Activated CD4-positive, alpha-beta T cell treated with anti-CD3 and anti-CD28 coated beads, Interleukin-2, amount 10 ng/mL, durations not matched to agents 7 days and 5 days (primary cell): Measurements from ENCODE around the gene FRMPD1. TPM values are rescaled to one million over a fixed set of nuclear protein-coding genes. Genes with fewer than 3 reads are reported as not detected.

Experiments
- CTCF ChIA-PET: fragments of 350-600 bp; sonication (Branson Sonifier 250); formaldehyde crosslinking; loops from one replicate; lab custom pipeline; 2021; ENCODE audit warnings: antibody characterized with exemption; lab: Charles Lee
- POLR2A ChIA-PET: fragments of 350-600 bp; sonication (Branson Sonifier 250); formaldehyde crosslinking; loops from one replicate; lab custom pipeline; 2021; ENCODE audit warnings: antibody characterized with exemption; lab: Charles Lee
- DNase-seq: peaks from one replicate; pipeline ENCODE4 v3.0.0-alpha.2; 2020
- H3K27ac Mint-ChIP-seq: one replicate; pipeline ENCODE4 v1.8.0; 2021; ENCODE audit warnings: mild to moderate bottlenecking, moderate library complexity, mixed read lengths
- H3K27me3 Mint-ChIP-seq: one replicate; pipeline ENCODE4 v1.8.0; 2021; ENCODE audit warnings: mixed read lengths
- H3K36me3 Mint-ChIP-seq: one replicate; pipeline ENCODE4 v1.8.0; 2021; ENCODE audit warnings: low read depth, mixed read lengths
- H3K4me1 Mint-ChIP-seq: one replicate; pipeline ENCODE4 v1.8.0; 2021; ENCODE audit warnings: mixed read lengths
- H3K4me3 Mint-ChIP-seq: one replicate; pipeline ENCODE4 v1.8.0; 2021; ENCODE audit warnings: mild to moderate bottlenecking, moderate library complexity, mixed read lengths
- H3K9me3 Mint-ChIP-seq: one replicate; pipeline ENCODE4 v1.8.0; 2021; ENCODE audit warnings: mixed read lengths
- total RNA-seq, 2 experiments: library from RNA; stranded (reverse); gene quantifications; one replicate each; pipeline ENCODE4 v1.2.3, GENCODE V29; 2021

The FRMPD1 gene
- total RNA-seq, 2 experiments from 2014 or later, result not detected

- CTCF ChIA-PET, result interaction anchor here (1.2 to 2.1 kb wide), 5 partner anchors 11 to 325 kb away, joined by 3 to 11 read pairs (median 3); partner anchors contain the start of gene FRMPD1
- peaks cover 24% of the 10 kb centered on the region for H3K27me3 Mint-ChIP-seq
Observed at GRCh38 chr9:37639841-37640240, 10.9 kb upstream of the FRMPD1 start.

GRCh38 chr9:37640246-37640645 is 10.5 kb upstream of the FRMPD1 start:
- Mint-ChIP-seq H3K27ac (no peak overlapping the region), H3K36me3 (no peaks in the 10 kb centered on the region), H3K4me1 (no peaks in the 10 kb centered on the region), H3K4me3 (no peak overlapping the region), H3K9me3 (no peaks in the 10 kb centered on the region), H3K27me3 (peaks cover 28% of the 10 kb centered on the region)
- ChIA-PET POLR2A (no interaction called here), CTCF (interaction anchor here (1.5 to 2.1 kb wide), 3 partner anchors 10 to 17 kb away, joined by 3 to 11 read pairs (median 4); partner anchors contain the start of gene FRMPD1)
- DNase-seq, result no peak

More at GRCh38 chr9:37639841-37640240, 10.9 kb upstream of the FRMPD1 start:
- H3K27ac Mint-ChIP-seq, result no peak overlapping the region
- DNase-seq, result no peak
- H3K36me3 Mint-ChIP-seq, result no peaks in the 10 kb centered on the region
- POLR2A ChIA-PET, result no interaction called here
- no peak overlapping the region for H3K4me3 Mint-ChIP-seq
- no peaks in the 10 kb centered on the region for H3K9me3 Mint-ChIP-seq
- H3K4me1 Mint-ChIP-seq, result no peaks in the 10 kb centered on the region

DNA sequence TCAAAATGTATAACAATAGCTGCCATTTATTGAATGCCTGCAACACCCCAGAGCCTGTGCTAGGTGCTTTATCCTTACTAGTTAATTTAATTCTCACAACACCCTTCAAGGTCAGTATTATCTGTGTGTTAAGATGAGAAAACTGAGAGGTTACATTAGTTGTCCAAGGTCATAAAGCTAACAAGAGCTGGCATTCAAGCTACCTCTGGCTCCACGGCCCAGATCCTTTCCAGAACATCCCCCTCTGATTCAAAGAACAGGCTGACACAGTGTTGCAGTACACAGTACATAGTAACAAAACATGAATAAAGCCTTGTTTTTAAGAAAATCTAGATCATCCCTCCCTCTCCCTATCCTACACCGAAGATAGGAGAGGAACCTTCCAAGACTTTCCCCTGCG is 9.4 kb upstream of the FRMPD1 start:
- no peaks in the 10 kb centered on the region for H3K36me3 Mint-ChIP-seq
- no peaks in the 10 kb centered on the region for H3K9me3 Mint-ChIP-seq
- H3K27ac Mint-ChIP-seq, result no peak overlapping the region
- CTCF ChIA-PET, result interaction anchor here (1.6 to 2.1 kb wide), 2 partner anchors 9 to 15 kb away, joined by 4 to 11 read pairs; partner anchors contain the start of gene FRMPD1
- no peaks in the 10 kb centered on the region for H3K4me1 Mint-ChIP-seq
- H3K27me3 Mint-ChIP-seq, result peaks cover 37% of the 10 kb centered on the region
- H3K4me3 Mint-ChIP-seq, result no peak overlapping the region
- POLR2A ChIA-PET, result no interaction called here
- no peak for DNase-seq

DNA sequence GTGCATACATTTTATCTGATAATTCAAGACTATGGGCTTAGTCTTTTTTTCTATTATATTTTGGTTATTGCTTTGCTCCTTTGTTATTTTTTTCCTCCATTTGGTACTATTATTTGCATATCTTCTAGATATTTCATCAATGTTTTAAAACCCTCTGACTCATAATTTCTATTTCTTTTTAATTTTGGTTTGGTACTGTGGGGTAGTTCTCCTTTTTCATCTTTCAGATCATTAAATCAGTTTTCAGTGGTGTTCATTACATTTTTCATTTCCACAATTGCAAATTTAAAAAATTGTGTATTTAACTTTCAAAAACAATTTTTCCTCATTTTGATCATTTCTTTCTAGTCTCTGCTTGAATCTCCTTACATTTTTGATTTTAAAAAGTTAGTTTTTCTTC is 7.5 kb upstream of the FRMPD1 start:
- DNase-seq, result no peak
- Mint-ChIP-seq H3K4me3 (no peak overlapping the region), H3K9me3 (no peaks in the 10 kb centered on the region), H3K27me3 (peaks cover 50% of the 10 kb centered on the region), H3K27ac (no peak overlapping the region), H3K36me3 (no peaks in the 10 kb centered on the region), H3K4me1 (no peaks in the 10 kb centered on the region)
- ChIA-PET CTCF (interaction anchor here (1.5 kb wide), 1 partner anchor 18 kb away, joined by 3 read pairs; no protein-coding TSS in a partner anchor), POLR2A (no interaction called here)

DNA sequence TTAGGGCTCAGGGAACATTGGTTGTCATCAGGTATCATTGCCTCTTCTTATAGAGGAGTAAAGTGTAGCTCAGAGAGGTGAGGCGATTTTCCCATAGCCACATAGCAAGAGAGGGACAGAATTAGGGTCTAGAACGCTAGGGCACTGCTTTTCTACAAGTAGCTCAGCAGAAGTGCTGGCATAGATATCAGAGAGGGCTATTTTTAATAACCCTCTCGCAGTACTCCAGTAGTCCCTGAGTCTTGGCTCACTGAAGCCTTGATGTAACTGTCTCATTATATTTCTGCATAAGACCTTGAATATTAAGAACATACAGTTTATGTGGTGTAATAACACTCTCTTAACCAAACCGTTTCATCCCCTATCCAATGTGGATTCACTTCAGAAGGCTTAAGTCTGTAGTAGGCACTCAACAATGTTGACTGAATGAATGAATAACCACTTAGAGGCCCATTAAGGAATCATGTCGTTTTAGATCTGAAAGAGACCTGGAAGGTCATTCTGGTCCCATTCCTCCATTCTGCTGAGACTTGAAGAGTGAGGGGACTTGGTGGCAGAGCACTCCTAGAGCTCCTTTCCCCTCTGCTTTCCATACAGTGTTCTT is 4.7 kb upstream of the FRMPD1 start:
- Mint-ChIP-seq H3K36me3 (no peaks in the 10 kb centered on the region), H3K4me3 (no peak overlapping the region), H3K27me3 (peaks cover 66% of the 10 kb centered on the region), H3K9me3 (no peaks in the 10 kb centered on the region), H3K27ac (no peak overlapping the region), H3K4me1 (peaks cover 3% of the 10 kb centered on the region)
- ChIA-PET CTCF (interaction anchor here (1.5 to 3.9 kb wide), 2 partner anchors 11 to 19 kb away, joined by 4 to 14 read pairs; no protein-coding TSS in a partner anchor), POLR2A (no interaction called here)
- no peak for DNase-seq

GRCh38 chr9:37650299-37650872 is 368 bp upstream of the FRMPD1 start:
- peaks cover 6% of the 10 kb centered on the region for H3K4me1 Mint-ChIP-seq
- ChIA-PET POLR2A (interaction anchor here (0.6 kb wide), 1 partner anchor 225 kb away, joined by 4 read pairs; no protein-coding TSS in a partner anchor), CTCF (interaction anchor here (1.3 kb wide), 1 partner anchor 10 kb away, joined by 4 read pairs; no protein-coding TSS in a partner anchor)
- no peaks in the 10 kb centered on the region for H3K36me3 Mint-ChIP-seq
- H3K4me3 Mint-ChIP-seq, result peak overlapping the region; percentile 56
- peaks cover 73% of the 10 kb centered on the region for H3K27me3 Mint-ChIP-seq
- no peaks in the 10 kb centered on the region for H3K9me3 Mint-ChIP-seq
- no peak for DNase-seq
- H3K27ac Mint-ChIP-seq, result no peak overlapping the region

GRCh38 chr9:37652261-37652660 is 1.5 kb downstream of the FRMPD1 start:
- POLR2A ChIA-PET, result no interaction called here
- DNase-seq, result no peak
- CTCF ChIA-PET, result interaction anchor here (0.9 kb wide), 1 partner anchor 13 kb away, joined by 3 read pairs; no protein-coding TSS in a partner anchor
- peaks cover 6% of the 10 kb centered on the region for H3K4me1 Mint-ChIP-seq
- H3K9me3 Mint-ChIP-seq, result no peaks in the 10 kb centered on the region
- no peak overlapping the region for H3K27ac Mint-ChIP-seq
- H3K36me3 Mint-ChIP-seq, result no peaks in the 10 kb centered on the region
- H3K4me3 Mint-ChIP-seq, result no peak overlapping the region
- H3K27me3 Mint-ChIP-seq, result peaks cover 67% of the 10 kb centered on the region

DNA sequence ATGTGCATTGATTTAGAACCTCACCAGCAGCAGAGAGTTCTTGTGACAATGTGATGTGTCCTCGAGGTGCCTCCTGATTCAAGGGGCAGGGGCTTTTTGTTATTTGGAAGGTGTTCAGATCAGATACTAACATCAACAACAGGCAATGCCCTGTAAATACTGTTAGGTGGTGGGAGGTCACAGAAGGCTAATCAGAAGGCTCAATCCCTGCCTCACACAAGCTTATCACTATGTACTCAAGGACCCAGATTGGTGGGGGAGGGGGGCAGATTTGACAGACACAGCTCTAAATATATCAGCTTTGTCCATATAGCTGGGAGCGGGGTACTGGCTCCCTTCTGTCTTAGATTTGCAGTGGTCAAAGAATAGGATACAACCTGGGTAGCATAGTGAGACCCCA is 2.6 kb downstream of the FRMPD1 start:
- no peaks in the 10 kb centered on the region for H3K36me3 Mint-ChIP-seq
- ChIA-PET CTCF (no interaction called here), POLR2A (no interaction called here)
- H3K27ac Mint-ChIP-seq, result no peak overlapping the region
- H3K27me3 Mint-ChIP-seq, result peaks cover 60% of the 10 kb centered on the region
- peaks cover 6% of the 10 kb centered on the region for H3K4me1 Mint-ChIP-seq
- DNase-seq, result no peak
- H3K4me3 Mint-ChIP-seq, result no peak overlapping the region
- no peaks in the 10 kb centered on the region for H3K9me3 Mint-ChIP-seq

GRCh38 chr9:37656936-37657335 is 6.2 kb downstream of the FRMPD1 start:
- Mint-ChIP-seq H3K27me3 (peaks cover 37% of the 10 kb centered on the region), H3K36me3 (no peaks in the 10 kb centered on the region), H3K4me3 (no peak overlapping the region), H3K27ac (no peak overlapping the region), H3K9me3 (no peaks in the 10 kb centered on the region), H3K4me1 (no peaks in the 10 kb centered on the region)
- no peak for DNase-seq
- POLR2A ChIA-PET, result no interaction called here
- CTCF ChIA-PET, result interaction anchor here (1.7 to 2.5 kb wide), 2 partner anchors 11 to 16 kb away, joined by 11 to 14 read pairs; no protein-coding TSS in a partner anchor

DNA sequence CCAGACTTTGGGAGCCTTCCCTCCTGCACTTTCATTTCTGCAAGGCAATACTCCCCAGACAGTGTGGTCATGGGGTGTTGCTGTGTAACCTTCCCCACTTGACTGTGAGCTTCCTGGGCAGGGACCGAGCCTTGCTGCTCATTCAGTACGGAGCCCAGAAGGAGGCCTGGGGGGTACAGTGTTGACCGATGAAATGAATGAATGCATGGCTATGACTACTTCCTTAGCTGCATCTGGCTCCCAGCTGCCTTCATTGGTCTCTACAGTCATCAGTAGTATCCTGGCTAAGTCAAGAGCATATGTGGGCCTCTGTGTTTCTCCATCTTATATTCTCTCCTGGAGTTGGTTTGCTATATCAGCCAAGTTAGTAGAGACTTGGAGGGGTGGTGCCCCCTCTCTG is 9.9 kb downstream of the FRMPD1 start:
- Mint-ChIP-seq H3K36me3 (no peaks in the 10 kb centered on the region), H3K4me3 (no peak overlapping the region), H3K4me1 (no peaks in the 10 kb centered on the region), H3K27me3 (peaks cover 29% of the 10 kb centered on the region), H3K27ac (no peak overlapping the region), H3K9me3 (no peaks in the 10 kb centered on the region)
- ChIA-PET POLR2A (no interaction called here), CTCF (no interaction called here)
- no peak for DNase-seq

DNA sequence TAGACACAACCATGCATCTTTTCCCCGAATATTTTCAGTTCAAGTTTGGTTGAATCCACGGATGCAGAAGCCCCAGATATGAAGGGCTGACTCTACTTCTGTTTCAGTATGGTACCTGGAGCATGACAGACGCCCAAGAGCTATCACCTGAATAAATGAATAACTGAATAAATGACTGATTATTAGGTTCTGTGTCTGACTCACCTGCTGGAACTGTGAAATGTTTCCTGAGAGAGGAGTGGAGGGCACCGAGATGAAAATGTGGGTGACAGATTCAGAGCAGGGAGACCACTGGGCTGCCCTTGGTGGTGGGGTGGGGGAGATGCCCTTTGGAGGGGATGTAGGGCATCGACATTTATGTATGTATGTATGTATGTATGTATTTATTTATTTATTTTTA is 13.2 kb downstream of the FRMPD1 start:
- ChIA-PET POLR2A (no interaction called here), CTCF (no interaction called here)
- Mint-ChIP-seq H3K27ac (no peak overlapping the region), H3K36me3 (no peaks in the 10 kb centered on the region), H3K9me3 (no peaks in the 10 kb centered on the region), H3K4me1 (no peaks in the 10 kb centered on the region), H3K27me3 (peaks cover 34% of the 10 kb centered on the region), H3K4me3 (no peak overlapping the region)
- DNase-seq, result no peak

GRCh38 chr9:37667706-37668105 is 17.0 kb downstream of the FRMPD1 start:
- CTCF ChIA-PET, result interaction anchor here (0.6 to 1.2 kb wide), 2 partner anchors 160 to 247 kb away, joined by 4 to 5 read pairs; no protein-coding TSS in a partner anchor
- H3K36me3 Mint-ChIP-seq, result no peaks in the 10 kb centered on the region
- H3K4me1 Mint-ChIP-seq, result no peaks in the 10 kb centered on the region
- POLR2A ChIA-PET, result no interaction called here
- no peak for DNase-seq
- no peaks in the 10 kb centered on the region for H3K9me3 Mint-ChIP-seq
- H3K4me3 Mint-ChIP-seq, result no peak overlapping the region
- H3K27me3 Mint-ChIP-seq, result peaks cover 52% of the 10 kb centered on the region
- H3K27ac Mint-ChIP-seq, result no peak overlapping the region

DNA sequence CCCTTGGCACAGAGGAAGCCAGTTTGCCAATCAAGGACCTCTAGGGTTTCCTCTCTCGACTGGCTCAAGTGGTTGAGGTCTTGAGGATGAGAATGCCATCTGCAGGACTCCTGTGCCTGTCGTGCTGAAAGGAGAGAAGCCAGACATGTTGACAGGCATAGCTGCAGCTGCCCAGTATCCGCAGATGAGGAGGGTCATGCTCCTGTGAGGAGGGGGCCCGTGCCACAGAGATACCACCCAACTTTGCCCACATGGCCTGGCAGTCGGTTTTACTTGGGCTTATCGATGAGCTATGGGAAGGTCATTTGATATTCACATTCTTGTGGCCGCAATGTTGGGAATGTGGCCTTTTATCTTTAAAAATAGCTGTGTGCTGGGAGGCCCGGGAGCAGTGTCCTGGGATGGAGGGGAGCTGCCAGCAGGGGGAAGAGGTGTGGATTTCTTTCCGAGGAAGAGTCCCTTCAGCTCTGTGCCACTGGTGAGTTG is 17.4 kb downstream of the FRMPD1 start:
- Mint-ChIP-seq H3K4me3 (no peak overlapping the region), H3K27ac (no peak overlapping the region), H3K4me1 (no peaks in the 10 kb centered on the region), H3K27me3 (peaks cover 52% of the 10 kb centered on the region), H3K9me3 (no peaks in the 10 kb centered on the region), H3K36me3 (no peaks in the 10 kb centered on the region)
- ChIA-PET POLR2A (no interaction called here), CTCF (no interaction called here)
- DNase-seq, result no peak
